ENCODE data around the gene CFAP221. TPM values are rescaled to one million over a fixed set of nuclear protein-coding genes. Genes with fewer than 3 reads are reported as not detected.

CFAP221 gene
- polyA plus RNA-seq, 1 experiment, result 0.12 TPM

DNA sequence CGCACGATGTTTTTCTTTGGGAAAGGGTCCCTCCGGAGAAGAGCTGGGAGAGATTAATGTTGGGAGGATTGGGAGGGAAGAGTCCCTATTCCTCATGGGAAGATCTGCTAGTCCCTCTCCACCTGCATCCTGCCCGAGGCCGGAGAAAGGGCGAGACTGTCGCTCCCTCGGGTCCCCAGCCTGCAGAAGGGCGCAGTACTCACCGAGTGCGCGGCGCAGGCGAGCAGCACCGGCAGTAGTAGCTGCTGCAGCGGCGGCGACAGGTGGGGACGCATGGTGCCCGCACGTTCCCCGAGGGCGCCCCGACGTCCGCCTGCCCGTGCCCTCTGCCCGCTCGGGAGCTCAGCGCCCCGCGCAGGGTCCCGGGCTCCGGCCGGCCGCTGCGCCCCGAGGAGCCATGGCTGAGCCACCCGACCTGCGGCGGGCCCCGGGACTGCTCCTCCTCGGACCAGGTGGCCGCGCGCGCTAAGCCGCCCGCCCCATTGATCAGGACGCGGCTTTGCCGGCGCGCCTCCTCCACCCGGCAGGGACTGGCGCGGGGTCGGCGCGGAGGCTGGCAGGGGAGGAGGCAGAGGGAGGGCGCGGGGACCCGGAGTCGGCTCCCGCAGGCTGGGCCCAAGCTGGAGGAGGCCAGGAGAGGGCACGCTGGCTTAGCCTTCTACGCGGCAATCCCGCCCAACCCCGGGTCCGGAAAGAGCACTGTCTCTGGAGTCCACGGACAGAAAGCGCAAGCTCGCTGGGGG lies 20.1 kb upstream of the CFAP221 start, which contains the start of gene SCTR:
SCTR (minus strand) TSS at position 532 of the 743 bp plus-strand sequence; CDS start at position 275, 257 bp downstream.
- TF ChIP-seq, protein P1, sequence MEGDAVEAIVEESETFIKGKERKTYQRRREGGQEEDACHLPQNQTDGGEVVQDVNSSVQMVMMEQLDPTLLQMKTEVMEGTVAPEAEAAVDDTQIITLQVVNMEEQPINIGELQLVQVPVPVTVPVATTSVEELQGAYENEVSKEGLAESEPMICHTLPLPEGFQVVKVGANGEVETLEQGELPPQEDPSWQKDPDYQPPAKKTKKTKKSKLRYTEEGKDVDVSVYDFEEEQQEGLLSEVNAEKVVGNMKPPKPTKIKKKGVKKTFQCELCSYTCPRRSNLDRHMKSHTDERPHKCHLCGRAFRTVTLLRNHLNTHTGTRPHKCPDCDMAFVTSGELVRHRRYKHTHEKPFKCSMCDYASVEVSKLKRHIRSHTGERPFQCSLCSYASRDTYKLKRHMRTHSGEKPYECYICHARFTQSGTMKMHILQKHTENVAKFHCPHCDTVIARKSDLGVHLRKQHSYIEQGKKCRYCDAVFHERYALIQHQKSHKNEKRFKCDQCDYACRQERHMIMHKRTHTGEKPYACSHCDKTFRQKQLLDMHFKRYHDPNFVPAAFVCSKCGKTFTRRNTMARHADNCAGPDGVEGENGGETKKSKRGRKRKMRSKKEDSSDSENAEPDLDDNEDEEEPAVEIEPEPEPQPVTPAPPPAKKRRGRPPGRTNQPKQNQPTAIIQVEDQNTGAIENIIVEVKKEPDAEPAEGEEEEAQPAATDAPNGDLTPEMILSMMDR (IDR thresholded peaks at IDR 0.05; ENCODE audit: insufficient read depth, low read depth, low read length), result no peak
- CTCF ChIA-PET, result no interaction called here
- DNase-seq (ENCODE audit: low read depth), result no peak
- no peak within 1 kb of the TSS for H3K4me3 ChIP-seq (ENCODE audit: low read depth, low read length)
- peaks cover 16% of the 10 kb centered on the region for H3K27me3 ChIP-seq (ENCODE audit: control insufficient read depth, insufficient read depth, low read length)
- H3K36me3 ChIP-seq (ENCODE audit: control insufficient read depth, insufficient read depth, low read length), result no peaks in the 10 kb centered on the region
- POLR2A ChIA-PET, result no interaction called here

DNA sequence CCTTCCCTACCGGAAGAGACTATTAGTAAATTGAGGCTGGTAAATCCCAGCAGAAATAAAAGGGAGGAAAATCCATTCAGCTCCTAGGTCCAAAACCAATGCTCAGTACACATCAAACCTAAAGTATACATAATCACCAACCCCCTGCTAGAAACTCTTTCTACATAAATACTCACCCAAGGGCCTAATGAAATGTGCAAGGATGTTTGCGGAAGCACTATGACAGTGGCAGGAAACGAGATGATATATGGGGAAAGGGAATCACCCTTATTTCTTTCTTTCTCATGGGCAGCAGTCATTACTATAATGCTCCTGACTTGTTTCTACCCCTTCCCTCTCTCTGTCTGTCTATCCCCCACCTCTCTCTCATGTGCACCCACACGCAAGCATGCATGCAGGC lies 18.6 kb upstream of the CFAP221 start:
- Histone ChIP-seq H3K36me3 (ENCODE audit: control insufficient read depth, insufficient read depth, low read length) (no peaks in the 10 kb centered on the region), H3K4me3 (ENCODE audit: low read depth, low read length) (no peak overlapping the region), H3K27me3 (ENCODE audit: control insufficient read depth, insufficient read depth, low read length) (peaks cover 16% of the 10 kb centered on the region)
- TF ChIP-seq, protein P1 (IDR thresholded peaks at IDR 0.05; ENCODE audit: insufficient read depth, low read depth, low read length), result no peak
- DNase-seq (ENCODE audit: low read depth), result no peak
- ChIA-PET CTCF (no interaction called here), POLR2A (no interaction called here)

DNA sequence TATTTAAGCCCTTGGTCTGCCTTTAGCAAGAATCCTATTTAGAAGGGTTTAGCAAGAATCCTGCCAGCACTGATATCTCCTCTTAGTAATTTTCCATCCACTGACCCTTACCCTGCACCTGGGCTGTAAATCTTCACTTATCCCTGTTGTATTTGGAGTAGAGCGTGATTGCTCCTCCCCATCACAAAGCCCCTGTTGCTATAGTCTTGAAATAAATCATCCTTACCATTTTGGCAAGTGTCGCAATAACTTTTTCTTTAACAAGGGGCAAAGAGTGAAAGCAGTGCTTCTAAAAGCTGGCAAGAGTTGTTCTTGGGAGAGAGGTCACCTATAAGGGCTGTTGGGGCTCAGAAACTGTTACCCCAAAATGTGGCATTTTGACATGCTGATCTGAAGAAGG lies 16.2 kb upstream of the CFAP221 start:
- TF ChIP-seq, protein P1 (IDR thresholded peaks at IDR 0.05; ENCODE audit: insufficient read depth, low read depth, low read length), result no peak
- ChIA-PET POLR2A (no interaction called here), CTCF (no interaction called here)
- no peak for DNase-seq (ENCODE audit: low read depth)
- H3K4me3 ChIP-seq (ENCODE audit: low read depth, low read length), result no peak overlapping the region
- H3K27me3 ChIP-seq (ENCODE audit: control insufficient read depth, insufficient read depth, low read length), result peaks cover 11% of the 10 kb centered on the region
- no peaks in the 10 kb centered on the region for H3K36me3 ChIP-seq (ENCODE audit: control insufficient read depth, insufficient read depth, low read length)

DNA sequence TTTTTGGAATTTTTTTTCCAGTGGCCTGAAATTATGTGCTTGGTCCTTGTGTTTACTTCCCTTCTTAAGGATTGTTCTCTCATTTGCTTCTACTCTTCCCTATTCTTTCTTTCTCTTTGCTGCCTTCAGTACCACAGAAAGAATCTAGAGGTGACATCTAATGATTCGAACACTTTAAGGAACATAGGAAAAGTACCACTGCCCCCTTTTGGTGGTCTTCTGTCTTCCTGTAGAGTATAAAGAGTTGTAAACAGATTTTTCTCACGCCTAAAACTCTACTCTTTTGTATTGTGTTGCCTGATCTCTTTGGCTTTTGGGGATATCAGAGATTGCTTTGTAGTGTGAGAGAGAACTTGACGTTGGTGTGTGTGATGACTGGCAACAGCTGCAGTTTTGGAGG lies 13.0 kb upstream of the CFAP221 start:
- no peaks in the 10 kb centered on the region for H3K36me3 ChIP-seq (ENCODE audit: control insufficient read depth, insufficient read depth, low read length)
- H3K4me3 ChIP-seq (ENCODE audit: low read depth, low read length), result no peak overlapping the region
- DNase-seq (ENCODE audit: low read depth), result no peak
- TF ChIP-seq, protein P1 (IDR thresholded peaks at IDR 0.05; ENCODE audit: insufficient read depth, low read depth, low read length), result no peak
- ChIA-PET POLR2A (no interaction called here), CTCF (no interaction called here)
- peaks cover 1% of the 10 kb centered on the region; the same call in 1 of the 2 replicates for H3K27me3 ChIP-seq (ENCODE audit: control insufficient read depth, insufficient read depth, low read length)

DNA sequence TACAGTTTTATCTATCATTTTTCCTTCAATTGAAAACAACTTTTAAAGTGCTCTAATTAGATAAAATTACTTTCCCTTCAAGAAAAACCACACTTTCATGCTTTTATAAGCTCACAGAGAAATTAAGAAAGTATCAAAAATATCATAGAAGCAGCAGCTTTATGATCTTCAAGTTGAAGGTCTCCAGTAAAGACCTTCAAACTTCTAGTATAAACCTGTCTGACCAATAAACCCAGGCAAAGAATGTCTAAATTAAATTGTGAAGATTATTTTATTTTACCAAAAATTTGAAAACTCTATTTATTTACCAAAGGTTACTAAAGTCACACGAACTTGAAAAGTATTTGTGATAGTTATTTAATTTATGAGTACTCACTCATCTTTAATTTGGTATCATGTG lies 10.7 kb upstream of the CFAP221 start:
- CTCF ChIA-PET, result no interaction called here
- Histone ChIP-seq H3K27me3 (ENCODE audit: control insufficient read depth, insufficient read depth, low read length) (no peaks in the 10 kb centered on the region), H3K36me3 (ENCODE audit: control insufficient read depth, insufficient read depth, low read length) (no peaks in the 10 kb centered on the region), H3K4me3 (ENCODE audit: low read depth, low read length) (no peak overlapping the region)
- POLR2A ChIA-PET, result no interaction called here
- DNase-seq (ENCODE audit: low read depth), result no peak
- TF ChIP-seq, protein P1 (IDR thresholded peaks at IDR 0.05; ENCODE audit: insufficient read depth, low read depth, low read length), result no peak

Measured in BJ (cell line).